Peyer's patch (tissue), 4 donors: ENCODE data around the gene IL16. TPM values are rescaled to one million over a fixed set of nuclear protein-coding genes. Genes with fewer than 3 reads are reported as not detected.

ENCODE experiments used
- DNase-seq, 3 donors: peaks; one replicate each; pipeline ENCODE4 v3.0.0-alpha.2; 2017 to 2019
- H3K27ac ChIP-seq, 4 donors: fragments of 200-600 bp; sonication (generic); one replicate each; pipeline ENCODE4 v1.5.1; 2016 to 2019
- H3K27me3 ChIP-seq, 2 donors: fragments of 200-600 bp; sonication (generic); one replicate each; pipeline ENCODE4 v1.5.1; 2019
- H3K36me3 ChIP-seq, 3 donors: fragments of 200-600 bp; sonication (generic); one replicate each; pipeline ENCODE4 v1.5.1; 2016 to 2019
- H3K4me1 ChIP-seq, 4 donors: fragments of 200-600 bp; sonication (generic); one replicate each; pipeline ENCODE4 v1.5.1; 2016 to 2019
- H3K4me3 ChIP-seq, 4 donors: fragments of 200-600 bp; sonication (generic); 1 replicate in 3 of 4; 2 replicates in 1 of 4; pipeline ENCODE4 v1.5.1; 2016 to 2019; ENCODE audit warnings: mild to moderate bottlenecking in 1 of 4
- H3K9me3 ChIP-seq, 4 donors: fragments of 200-600 bp; sonication (generic); one replicate each; pipeline ENCODE4 v1.5.1; 2016 to 2019; ENCODE audit warnings: mild to moderate bottlenecking in 1 of 4
- CTCF ChIP-seq, 6 experiments: fragments of 450-650 bp in 4 of 6; fragments of 200-600 bp in 2 of 6; sonication (generic) in 1 of 6; IDR thresholded peaks; one replicate each; pipeline ENCODE4 v1.5.1; 2017 to 2019; ENCODE audit warnings: antibody characterized with exemption in 6 of 6, mild to moderate bottlenecking in 3 of 6, moderate library complexity in 1 of 6
- POLR2A ChIP-seq, 2 donors: fragments of 450-650 bp; IDR thresholded peaks; one replicate each; pipeline ENCODE4 v1.5.1; 2017; ENCODE audit warnings: antibody characterized with exemption in 2 of 2, mild to moderate bottlenecking in 2 of 2, moderate library complexity in 2 of 2
- total RNA-seq, 4 donors: library from RNA; depleted of rRNA; stranded (reverse); fragments of >200 nt; gene quantifications; one replicate each; pipeline ENCODE4 v1.1.0, GENCODE V29; 2016

IL16 gene
- total RNA-seq, 4 donors from 2014 or later = 6.3 to 115 (median 11.6) TPM

- no peaks in the 10 kb centered on the region for H3K36me3 ChIP-seq
- peaks cover 0 to 11% (median 0%) of the 10 kb centered on the region in 4 donors for H3K4me1 ChIP-seq
- H3K9me3 ChIP-seq = no peaks in the 10 kb centered on the region
- H3K4me3 ChIP-seq = no peak overlapping the region
- H3K27ac ChIP-seq = no peak overlapping the region
- TF ChIP-seq CTCF (IDR thresholded peaks at IDR 0.05) = no peak
- no peaks in the 10 kb centered on the region for H3K27me3 ChIP-seq
- peak in 2 of 3 donors; percentile 14 to 38 for DNase-seq
Observed at GRCh38 chr15:81279621-81280485, 83.2 kb downstream of the IL16 start.

- TF ChIP-seq POLR2A (IDR thresholded peaks at IDR 0.05) (no peak), CTCF (IDR thresholded peaks at IDR 0.05) (no peak)
- no peaks in the 10 kb centered on the region for H3K36me3 ChIP-seq
- H3K27me3 ChIP-seq = no peaks in the 10 kb centered on the region
- no peak overlapping the region for H3K4me3 ChIP-seq
- no peak overlapping the region for H3K27ac ChIP-seq
- peaks cover 0 to 22% (median 0%) of the 10 kb centered on the region in 4 donors for H3K4me1 ChIP-seq
- H3K9me3 ChIP-seq = no peaks in the 10 kb centered on the region
- peak in 2 of 3 donors; percentile 15 to 30 for DNase-seq
Observed at GRCh38 chr15:81280696-81281455, 84.2 kb downstream of the IL16 start.

DNA sequence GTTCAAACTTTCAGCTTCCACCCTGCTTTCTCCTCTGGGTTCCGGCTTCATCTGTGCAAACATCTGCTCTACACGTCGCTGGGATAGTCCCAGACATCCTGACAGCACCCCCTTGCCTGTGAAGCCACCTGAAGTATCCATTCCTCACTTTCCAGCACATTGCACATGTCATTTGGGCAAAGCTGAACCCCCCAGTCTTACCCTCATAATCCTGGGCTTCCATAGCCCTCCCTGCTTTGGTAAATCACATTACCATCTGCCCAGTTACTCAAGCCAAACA is 84.7 kb downstream of the IL16 start:
- no peaks in the 10 kb centered on the region for H3K27me3 ChIP-seq
- peaks cover 0 to 27% (median 0%) of the 10 kb centered on the region in 4 donors for H3K4me1 ChIP-seq
- peak in 1 of 3 donors; percentile 6 for DNase-seq
- TF ChIP-seq POLR2A (IDR thresholded peaks at IDR 0.05) = no peak
- no peak for TF ChIP-seq CTCF (IDR thresholded peaks at IDR 0.05)
- no peaks in the 10 kb centered on the region for H3K36me3 ChIP-seq
- no peaks in the 10 kb centered on the region for H3K9me3 ChIP-seq
- H3K4me3 ChIP-seq = no peak overlapping the region
- H3K27ac ChIP-seq = no peak overlapping the region

DNA sequence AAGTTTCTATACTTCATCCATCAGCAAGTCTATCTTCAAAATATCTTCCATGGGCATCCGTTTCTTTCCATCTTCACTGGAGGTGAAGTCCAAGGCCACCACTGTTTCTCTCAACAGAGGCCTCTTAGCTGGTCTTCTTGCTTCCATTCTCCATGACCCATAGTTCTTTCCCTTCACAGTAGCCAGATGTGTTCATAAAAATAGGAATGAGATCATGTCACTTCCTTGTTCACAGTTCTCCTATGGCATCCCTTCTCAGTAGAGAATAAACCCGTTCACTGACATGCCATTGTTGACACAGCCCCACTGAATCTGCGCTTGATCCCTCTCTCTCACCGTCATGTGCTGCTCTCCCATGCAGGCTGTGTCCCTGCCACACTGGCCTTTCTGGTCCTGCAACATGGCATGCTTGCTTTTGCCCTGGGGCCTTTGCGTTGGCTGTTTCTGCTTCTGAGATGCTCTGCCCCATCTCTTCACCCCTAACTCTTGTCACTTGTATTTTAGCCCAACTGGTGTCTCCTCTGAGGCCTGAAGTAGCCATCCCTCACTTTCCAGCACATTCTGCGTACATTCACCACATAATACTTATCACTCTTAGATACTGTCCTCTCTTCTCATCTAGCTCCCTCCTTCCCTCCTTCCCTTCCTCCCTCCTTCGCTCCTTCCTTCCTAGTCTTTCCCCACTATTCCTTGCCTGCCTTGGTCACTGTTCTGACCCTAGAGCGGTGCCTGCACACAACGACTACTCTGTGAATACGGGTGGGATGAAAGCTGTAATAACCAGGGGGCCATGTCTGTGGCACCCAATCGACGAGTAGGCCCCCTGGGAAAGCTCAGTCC is 85.3 kb downstream of the IL16 start:
- no peak overlapping the region for H3K27ac ChIP-seq
- no peak for TF ChIP-seq POLR2A (IDR thresholded peaks at IDR 0.05)
- no peak for TF ChIP-seq CTCF (IDR thresholded peaks at IDR 0.05)
- no peaks in the 10 kb centered on the region for H3K27me3 ChIP-seq
- H3K9me3 ChIP-seq = no peaks in the 10 kb centered on the region
- peak in 2 of 3 donors; percentile 11 to 26 for DNase-seq
- peaks cover 0 to 27% (median 0%) of the 10 kb centered on the region in 4 donors for H3K4me1 ChIP-seq
- no peaks in the 10 kb centered on the region for H3K36me3 ChIP-seq
- no peak overlapping the region for H3K4me3 ChIP-seq

GRCh38 chr15:81282606-81282895 is 85.9 kb downstream of the IL16 start:
- no peaks in the 10 kb centered on the region for H3K9me3 ChIP-seq
- no peak overlapping the region for H3K4me3 ChIP-seq
- no peak for TF ChIP-seq CTCF (IDR thresholded peaks at IDR 0.05)
- peaks cover 0 to 27% (median under 1%) of the 10 kb centered on the region in 4 donors for H3K4me1 ChIP-seq
- peak in 2 of 3 donors; percentile 10 to 29 for DNase-seq
- no peaks in the 10 kb centered on the region for H3K27me3 ChIP-seq
- no peaks in the 10 kb centered on the region for H3K36me3 ChIP-seq
- H3K27ac ChIP-seq = no peak overlapping the region
